ENCODE measurements around the gene BCAP29.

BCAP29 gene

GRCh38 chr7:107667341-107667740 lies 87.3 kb downstream of the BCAP29 start:
- 88 to 94% methylated on average over 3 of the region's 3 CpGs for WGBS, 2 experiments (ENCODE audit: insufficient coverage in 2 of 2)
- H3K9me3 ChIP-seq (ENCODE audit: control insufficient read depth, low read length) = no peaks in the 10 kb centered on the region
- no peaks in the 10 kb centered on the region for H3K36me3 ChIP-seq (ENCODE audit: control insufficient read depth, insufficient read depth, low read length)
- H3K4me3 ChIP-seq (ENCODE audit: extremely low read depth, insufficient read depth, low read length, poor library complexity, severe bottlenecking) = no peak overlapping the region
- H3K27ac ChIP-seq (ENCODE audit: low read depth, low read length, severe bottlenecking) = no peak overlapping the region
- H3K4me1 ChIP-seq (ENCODE audit: control insufficient read depth, insufficient read depth, low read length, poor library complexity, severe bottlenecking) = peaks cover 9% of the 10 kb centered on the region

GRCh38 chr7:107668296-107668695 lies 88.2 kb downstream of the BCAP29 start:
- WGBS, 2 experiments (ENCODE audit: insufficient coverage in 2 of 2) = 96 to 100% methylated on average over 1 to 2 of the region's 4 CpGs
- H3K36me3 ChIP-seq (ENCODE audit: control insufficient read depth, insufficient read depth, low read length) = no peaks in the 10 kb centered on the region

More at GRCh38 chr7:107668296-107668695, 88.2 kb downstream of the BCAP29 start:
- Histone ChIP-seq H3K4me3 (ENCODE audit: extremely low read depth, insufficient read depth, low read length, poor library complexity, severe bottlenecking) (no peak overlapping the region), H3K4me1 (ENCODE audit: control insufficient read depth, insufficient read depth, low read length, poor library complexity, severe bottlenecking) (peaks cover 9% of the 10 kb centered on the region), H3K9me3 (ENCODE audit: control insufficient read depth, low read length) (no peaks in the 10 kb centered on the region), H3K27ac (ENCODE audit: low read depth, low read length, severe bottlenecking) (no peak overlapping the region)
